Breast epithelium (tissue), 4 donors: ENCODE results near the gene FGGY. TPM values are rescaled to one million over a fixed set of nuclear protein-coding genes. Genes with fewer than 3 reads are reported as not detected.

Source experiments
- DNase-seq, 2 donors: peaks; one replicate each; pipeline ENCODE4 v3.0.0-alpha.2; 2019; ENCODE audit warnings: low spot score in 2 of 2
- H3K27ac ChIP-seq, 2 donors: fragments of 200-600 bp; sonication (generic) in 1 of 2; one replicate each; pipeline ENCODE4 v1.5.1; 2016 to 2019; ENCODE audit warnings: mild to moderate bottlenecking in 1 of 2
- H3K27me3 ChIP-seq, 2 donors: fragments of 200-600 bp; sonication (generic) in 1 of 2; one replicate each; pipeline versions ENCODE4 v1.5.1 to v1.6.0; 2017 to 2019; ENCODE audit warnings: control low read depth in 1 of 2, mild to moderate bottlenecking in 1 of 2
- H3K36me3 ChIP-seq: fragments of 200-600 bp; one replicate; pipeline ENCODE4 v1.5.1; 2019
- H3K4me1 ChIP-seq, 2 donors: fragments of 200-600 bp; sonication (generic); one replicate each; pipeline ENCODE4 v1.5.1; 2016 to 2019; ENCODE audit warnings: control low read depth in 1 of 2
- H3K4me3 ChIP-seq, 3 donors: fragments of 200-600 bp; sonication (generic); 1 replicate in 2 of 3; 2 replicates in 1 of 3; pipeline ENCODE4 v1.5.1; 2016 to 2019; ENCODE audit warnings: mild to moderate bottlenecking in 3 of 3, moderate library complexity in 2 of 3
- H3K9me3 ChIP-seq, 2 donors: fragments of 200-600 bp; sonication (generic) in 1 of 2; one replicate each; pipeline ENCODE4 v1.5.1; 2016 to 2019; ENCODE audit warnings: control low read depth in 1 of 2
- POLR2A ChIP-seq: fragments of 450-650 bp; IDR thresholded peaks from one replicate; pipeline ENCODE4 v1.6.1; 2016; ENCODE audit warnings: antibody characterized with exemption, mild to moderate bottlenecking, moderate library complexity
- POLR2AphosphoS5 ChIP-seq, 3 donors: sonication (generic); formaldehyde crosslinking; IDR thresholded peaks; one replicate each; pipeline ENCODE4 v1.6.1; 2017; ENCODE audit warnings: antibody characterized with exemption in 3 of 3
- intact Hi-C: fragments of 100-400 bp; cut with DNase I; formaldehyde crosslinking; loops from one replicate; pipeline ENCODE4 v1.15.1; 2023; ENCODE audit warnings: low total_unique reads
- total RNA-seq, 3 donors: library from RNA; depleted of rRNA; stranded (reverse); fragments of >200 nt; gene quantifications; one replicate each; pipeline ENCODE4 v1.1.0, GENCODE V29; 2016
- TF ChIP-seq, protein P1 (sequence below), 3 donors: fragments of 450-650 bp; IDR thresholded peaks; one replicate each; pipeline ENCODE4 v1.5.1; 2016 to 2017; ENCODE audit warnings: antibody characterized with exemption in 3 of 3, mild to moderate bottlenecking in 3 of 3, moderate library complexity in 3 of 3

FGGY gene
- total RNA-seq, 3 donors from 2014 or later = 16.2 to 50.3 (median 29.2) TPM

GRCh38 chr1:59360170-59360569 is 63.3 kb downstream of the FGGY start:
- intact Hi-C loops = no loop called here
- no peak for TF ChIP-seq POLR2A
- peak in 1 of 3 donors; percentile 16 for TF ChIP-seq POLR2AphosphoS5 (IDR thresholded peaks at IDR 0.05)
- Histone ChIP-seq H3K9me3 (no peaks in the 10 kb centered on the region), H3K4me1 (no peaks in the 10 kb centered on the region), H3K4me3 (no peak overlapping the region), H3K27me3 (no peaks in the 10 kb centered on the region), H3K27ac (peak overlapping the region in 1 of 2 donors; percentile 10), H3K36me3 (no peaks in the 10 kb centered on the region)
- peak in 1 of 2 donors; percentile 69 for DNase-seq

DNA sequence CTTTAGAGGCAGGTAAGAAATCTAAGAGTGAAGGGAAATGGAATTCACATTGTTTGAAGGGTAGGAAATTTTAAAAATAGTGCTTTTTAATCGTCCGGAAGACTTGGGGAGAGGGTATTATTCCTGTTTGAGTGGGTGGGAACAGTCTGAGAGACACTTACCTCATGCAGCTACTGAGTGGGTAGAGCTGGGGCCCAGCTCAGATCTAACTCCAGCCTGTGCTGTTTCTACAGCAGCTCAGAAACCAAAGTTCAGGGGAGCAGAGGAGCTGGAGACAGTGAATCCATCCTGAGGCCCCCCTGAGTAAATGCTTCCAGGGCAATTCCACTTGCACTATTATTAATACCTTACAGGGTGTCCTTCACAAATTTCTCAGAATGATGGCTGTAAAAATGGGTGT is 63.8 kb downstream of the FGGY start:
- H3K27me3 ChIP-seq = no peaks in the 10 kb centered on the region
- H3K36me3 ChIP-seq = no peaks in the 10 kb centered on the region
- H3K9me3 ChIP-seq = no peaks in the 10 kb centered on the region
- peak overlapping the region in 1 of 2 donors; percentile 10 for H3K27ac ChIP-seq
- no peaks in the 10 kb centered on the region for H3K4me1 ChIP-seq
- H3K4me3 ChIP-seq = no peak overlapping the region
- intact Hi-C loops = no loop called here
- TF ChIP-seq POLR2AphosphoS5 (IDR thresholded peaks at IDR 0.05) (no peak), POLR2A (no peak)
- TF ChIP-seq, protein P1, sequence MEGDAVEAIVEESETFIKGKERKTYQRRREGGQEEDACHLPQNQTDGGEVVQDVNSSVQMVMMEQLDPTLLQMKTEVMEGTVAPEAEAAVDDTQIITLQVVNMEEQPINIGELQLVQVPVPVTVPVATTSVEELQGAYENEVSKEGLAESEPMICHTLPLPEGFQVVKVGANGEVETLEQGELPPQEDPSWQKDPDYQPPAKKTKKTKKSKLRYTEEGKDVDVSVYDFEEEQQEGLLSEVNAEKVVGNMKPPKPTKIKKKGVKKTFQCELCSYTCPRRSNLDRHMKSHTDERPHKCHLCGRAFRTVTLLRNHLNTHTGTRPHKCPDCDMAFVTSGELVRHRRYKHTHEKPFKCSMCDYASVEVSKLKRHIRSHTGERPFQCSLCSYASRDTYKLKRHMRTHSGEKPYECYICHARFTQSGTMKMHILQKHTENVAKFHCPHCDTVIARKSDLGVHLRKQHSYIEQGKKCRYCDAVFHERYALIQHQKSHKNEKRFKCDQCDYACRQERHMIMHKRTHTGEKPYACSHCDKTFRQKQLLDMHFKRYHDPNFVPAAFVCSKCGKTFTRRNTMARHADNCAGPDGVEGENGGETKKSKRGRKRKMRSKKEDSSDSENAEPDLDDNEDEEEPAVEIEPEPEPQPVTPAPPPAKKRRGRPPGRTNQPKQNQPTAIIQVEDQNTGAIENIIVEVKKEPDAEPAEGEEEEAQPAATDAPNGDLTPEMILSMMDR (IDR thresholded peaks at IDR 0.05) = no peak
- DNase-seq = no peak

- DNase-seq = no peak
Observed at GRCh38 chr1:59361766-59362165, 64.9 kb downstream of the FGGY start.

GRCh38 chr1:59364037-59364436 is 67.1 kb downstream of the FGGY start:
- TF ChIP-seq, protein P1 (IDR thresholded peaks at IDR 0.05) = no peak
- no peak for TF ChIP-seq POLR2A
- no peak for TF ChIP-seq POLR2AphosphoS5 (IDR thresholded peaks at IDR 0.05)
- no peaks in the 10 kb centered on the region for H3K36me3 ChIP-seq
- DNase-seq = no peak
- intact Hi-C loops = no loop called here
- H3K27me3 ChIP-seq = no peaks in the 10 kb centered on the region
- no peaks in the 10 kb centered on the region for H3K9me3 ChIP-seq
- H3K4me1 ChIP-seq = no peaks in the 10 kb centered on the region
- no peak overlapping the region for H3K4me3 ChIP-seq
- no peak overlapping the region for H3K27ac ChIP-seq

More at GRCh38 chr1:59361766-59362165, 64.9 kb downstream of the FGGY start:
- intact Hi-C loops = no loop called here
- H3K27ac ChIP-seq = no peak overlapping the region
- TF ChIP-seq, protein P1 (IDR thresholded peaks at IDR 0.05) = no peak
- TF ChIP-seq POLR2AphosphoS5 (IDR thresholded peaks at IDR 0.05) (no peak), POLR2A (no peak)
- no peaks in the 10 kb centered on the region for H3K9me3 ChIP-seq
- no peaks in the 10 kb centered on the region for H3K36me3 ChIP-seq
- no peaks in the 10 kb centered on the region for H3K27me3 ChIP-seq
- H3K4me1 ChIP-seq = no peaks in the 10 kb centered on the region
- H3K4me3 ChIP-seq = no peak overlapping the region

- no peaks in the 10 kb centered on the region for H3K36me3 ChIP-seq
Observed at GRCh38 chr1:59366346-59366745, 69.5 kb downstream of the FGGY start.

DNA sequence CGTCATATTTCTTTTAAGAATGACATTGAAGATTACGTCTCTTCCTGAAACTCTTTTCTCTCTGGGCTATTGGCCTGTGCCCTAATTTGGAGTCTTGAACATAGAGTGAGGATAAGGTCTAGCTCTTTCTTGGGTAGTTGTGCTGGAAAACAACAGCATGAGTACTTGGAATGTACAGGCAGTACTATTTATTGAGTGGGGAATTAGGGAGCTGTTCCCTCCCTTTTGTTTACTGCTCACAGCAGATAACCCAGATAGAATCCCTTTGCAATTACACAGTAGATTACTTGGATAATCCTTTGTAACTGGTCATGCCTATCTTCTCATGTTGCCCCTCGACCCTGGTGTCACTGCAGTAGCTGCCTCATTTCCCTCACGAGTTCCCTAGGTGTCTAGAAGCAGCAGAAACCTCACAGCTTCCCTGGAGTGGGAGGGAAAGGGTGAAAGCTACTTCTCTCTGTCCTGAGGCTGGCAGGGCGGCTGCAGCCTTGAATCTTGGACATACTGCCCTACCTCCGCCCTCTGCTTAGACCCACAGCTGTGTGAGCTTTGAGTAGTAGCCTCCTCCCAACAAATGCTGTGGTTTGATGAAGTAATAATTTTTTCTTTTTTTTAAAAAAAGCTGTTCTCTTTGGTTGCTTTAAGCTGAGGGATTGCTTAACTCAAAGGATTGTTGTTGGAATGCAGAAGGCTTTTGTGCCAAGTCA is 70.6 kb downstream of the FGGY start:
- no peaks in the 10 kb centered on the region for H3K36me3 ChIP-seq
- TF ChIP-seq, protein P1 (IDR thresholded peaks at IDR 0.05) = no peak
- TF ChIP-seq POLR2A (no peak), POLR2AphosphoS5 (IDR thresholded peaks at IDR 0.05) (peak in 2 of 3 donors; percentile 41 to 70)
- H3K4me3 ChIP-seq = no peak overlapping the region
- DNase-seq = peak in 1 of 2 donors; percentile 54
- H3K9me3 ChIP-seq = no peaks in the 10 kb centered on the region
- H3K4me1 ChIP-seq = no peaks in the 10 kb centered on the region
- intact Hi-C loops = no loop called here
- H3K27ac ChIP-seq = peak overlapping the region; percentile 56 to 87
- no peaks in the 10 kb centered on the region for H3K27me3 ChIP-seq

More at GRCh38 chr1:59366346-59366745, 69.5 kb downstream of the FGGY start:
- intact Hi-C loops = no loop called here
- no peak for DNase-seq
- Histone ChIP-seq H3K27ac (no peak overlapping the region), H3K4me3 (no peak overlapping the region), H3K4me1 (no peaks in the 10 kb centered on the region), H3K9me3 (no peaks in the 10 kb centered on the region), H3K27me3 (no peaks in the 10 kb centered on the region)
- no peak for TF ChIP-seq POLR2AphosphoS5 (IDR thresholded peaks at IDR 0.05)
